Muscle of leg (tissue), 11 donors: ENCODE results near the gene GALNT18. TPM values are rescaled to one million over a fixed set of nuclear protein-coding genes. Genes with fewer than 3 reads are reported as not detected.

Experiments
- DNase-seq: peaks from one replicate; pipeline ENCODE4 v3.0.0; 2013
- H3K27ac ChIP-seq: one replicate; pipeline ENCODE4 v1.5.1; 2013; ENCODE audit warnings: mild to moderate bottlenecking, low read length, control low read depth
- H3K27me3 ChIP-seq: one replicate; pipeline ENCODE4 v1.6.1; 2013; ENCODE audit warnings: low read length; ENCODE audit not compliant: control insufficient read depth, insufficient read depth
- H3K36me3 ChIP-seq: one replicate; pipeline ENCODE4 v1.6.1; 2013; ENCODE audit warnings: low read length; ENCODE audit not compliant: control insufficient read depth, insufficient read depth
- H3K4me1 ChIP-seq: one replicate; pipeline ENCODE4 v1.6.1; 2013; ENCODE audit warnings: low read length; ENCODE audit not compliant: control insufficient read depth, insufficient read depth
- H3K4me3 ChIP-seq: one replicate; pipeline ENCODE4 v1.5.1; 2013; ENCODE audit warnings: low read length, control low read depth
- H3K9me3 ChIP-seq: replicated peaks from 2 replicates; pipeline ENCODE4 v1.6.1; 2013; ENCODE audit warnings: low read depth, low read length; ENCODE audit not compliant: control insufficient read depth
- WGBS: methylation state at CpG from one replicate; pipeline ENCODE4 v1.1.5; 2013; ENCODE audit warnings: missing lambda C conversion rate; ENCODE audit not compliant: insufficient coverage; 5-methylcytosine and 5-hydroxymethylcytosine counted together
- polyA plus RNA-seq, 8 donors: library from polyadenylated mRNA; unstranded; fragments of 120-200 nt; gene quantifications; one replicate each; pipeline versions ENCODE4 v1.2.1 to v1.2.3, GENCODE V29; 2013; ENCODE audit warnings: inconsistent platforms in 1 of 8, low replicate concordance in 1 of 8; ENCODE audit not compliant: insufficient read length in 8 of 8, insufficient read depth in 1 of 8
- total RNA-seq: library from RNA; stranded (reverse); fragments of 120-200 nt; gene quantifications from one replicate; pipeline ENCODE4 v1.2.4, GENCODE V29; 2013

GALNT18 gene
- total and polyA plus RNA-seq, 9 donors: 7.7 to 17.7 (median 11.6) TPM

DNA sequence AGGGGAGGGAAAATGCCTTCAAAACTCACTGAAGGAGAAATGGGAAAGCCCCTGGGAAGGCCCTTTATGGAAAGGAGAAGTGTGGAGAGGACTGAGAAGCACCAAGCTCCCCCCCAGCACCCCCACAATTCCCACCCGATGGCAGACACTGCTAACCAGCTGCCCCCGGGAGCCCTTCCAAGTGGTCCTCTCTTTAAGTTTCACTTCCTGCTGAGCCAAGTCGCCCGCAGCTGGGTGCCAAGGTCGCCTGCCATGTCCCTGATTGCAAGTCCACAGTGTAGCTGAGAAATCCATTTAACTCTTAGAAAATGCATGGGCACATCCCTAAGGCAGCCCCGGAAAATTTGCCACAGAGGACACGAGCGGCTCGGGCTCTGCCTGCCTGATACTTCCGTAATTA, 68.2 kb downstream of the GALNT18 start:
- DNase-seq: no peak
- peaks cover 26% of the 10 kb centered on the region for H3K4me1 ChIP-seq
- 61% methylated on average over 9 of the region's 10 CpGs for WGBS
- no peak overlapping the region for H3K4me3 ChIP-seq
- H3K9me3 ChIP-seq: no peaks in the 10 kb centered on the region
- H3K27me3 ChIP-seq: peaks cover 2% of the 10 kb centered on the region
- no peaks in the 10 kb centered on the region for H3K36me3 ChIP-seq
- no peak overlapping the region for H3K27ac ChIP-seq

- H3K4me1 ChIP-seq: peaks cover 23% of the 10 kb centered on the region
These were observed 69.2 kb downstream of the GALNT18 start for GRCh38 chr11:11552529-11553087.

GRCh38 chr11:11550534-11550933, 71.3 kb downstream of the GALNT18 start:
- no peaks in the 10 kb centered on the region for H3K36me3 ChIP-seq
- no peak overlapping the region for H3K4me3 ChIP-seq
- H3K27me3 ChIP-seq: no peaks in the 10 kb centered on the region
- no peaks in the 10 kb centered on the region for H3K9me3 ChIP-seq
- H3K27ac ChIP-seq: no peak overlapping the region
- H3K4me1 ChIP-seq: peaks cover 18% of the 10 kb centered on the region
- DNase-seq: no peak
- WGBS: 100% methylated on average over 1 of the region's 6 CpGs

More at GRCh38 chr11:11552529-11553087, 69.2 kb downstream of the GALNT18 start:
- no peaks in the 10 kb centered on the region for H3K36me3 ChIP-seq
- no peaks in the 10 kb centered on the region for H3K9me3 ChIP-seq
- no peak overlapping the region for H3K27ac ChIP-seq
- H3K27me3 ChIP-seq: no peaks in the 10 kb centered on the region
- no peak for DNase-seq
- H3K4me3 ChIP-seq: no peak overlapping the region

- Histone ChIP-seq H3K36me3 (no peaks in the 10 kb centered on the region), H3K27ac (no peak overlapping the region), H3K4me1 (peaks cover 3% of the 10 kb centered on the region), H3K27me3 (peaks cover 3% of the 10 kb centered on the region), H3K4me3 (no peak overlapping the region), H3K9me3 (no peaks in the 10 kb centered on the region)
- DNase-seq: no peak
- 79% methylated on average over 4 of the region's 5 CpGs for WGBS
These were observed 76.2 kb downstream of the GALNT18 start for GRCh38 chr11:11545285-11546275.

- DNase-seq: no peak
- Histone ChIP-seq H3K27ac (peak overlapping the region; percentile 52), H3K9me3 (no peaks in the 10 kb centered on the region), H3K4me3 (no peak overlapping the region), H3K27me3 (peaks cover 3% of the 10 kb centered on the region), H3K4me1 (peaks cover 15% of the 10 kb centered on the region), H3K36me3 (no peaks in the 10 kb centered on the region)
- 89% methylated on average over 3 of the region's 7 CpGs for WGBS
These were observed 78.1 kb downstream of the GALNT18 start for GRCh38 chr11:11543656-11544055.

DNA sequence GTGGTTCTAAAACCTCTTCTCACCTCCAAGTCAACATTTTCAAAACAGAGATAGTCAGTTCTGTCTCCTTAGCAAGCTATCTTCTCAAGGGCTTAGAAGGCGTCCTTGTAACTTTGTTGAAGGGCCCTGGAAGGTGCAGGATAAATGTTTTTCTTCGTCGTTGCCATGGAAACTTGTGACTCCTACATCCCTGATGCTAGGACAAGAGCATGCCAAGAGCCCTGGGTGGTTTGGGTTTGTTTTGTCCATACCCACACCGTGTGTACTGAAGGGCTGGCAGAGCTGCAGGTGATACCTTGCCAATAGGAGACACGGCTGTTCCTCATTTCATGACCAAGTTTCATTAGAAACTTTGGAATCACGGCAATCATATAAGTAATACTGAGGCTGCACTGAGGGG, 81.6 kb downstream of the GALNT18 start:
- Histone ChIP-seq H3K36me3 (no peaks in the 10 kb centered on the region), H3K9me3 (no peaks in the 10 kb centered on the region), H3K4me3 (no peak overlapping the region), H3K27me3 (peaks cover 3% of the 10 kb centered on the region), H3K4me1 (peaks cover 46% of the 10 kb centered on the region), H3K27ac (no peak overlapping the region)
- DNase-seq: no peak
- 81% methylated on average over 6 of the region's 6 CpGs for WGBS

DNA sequence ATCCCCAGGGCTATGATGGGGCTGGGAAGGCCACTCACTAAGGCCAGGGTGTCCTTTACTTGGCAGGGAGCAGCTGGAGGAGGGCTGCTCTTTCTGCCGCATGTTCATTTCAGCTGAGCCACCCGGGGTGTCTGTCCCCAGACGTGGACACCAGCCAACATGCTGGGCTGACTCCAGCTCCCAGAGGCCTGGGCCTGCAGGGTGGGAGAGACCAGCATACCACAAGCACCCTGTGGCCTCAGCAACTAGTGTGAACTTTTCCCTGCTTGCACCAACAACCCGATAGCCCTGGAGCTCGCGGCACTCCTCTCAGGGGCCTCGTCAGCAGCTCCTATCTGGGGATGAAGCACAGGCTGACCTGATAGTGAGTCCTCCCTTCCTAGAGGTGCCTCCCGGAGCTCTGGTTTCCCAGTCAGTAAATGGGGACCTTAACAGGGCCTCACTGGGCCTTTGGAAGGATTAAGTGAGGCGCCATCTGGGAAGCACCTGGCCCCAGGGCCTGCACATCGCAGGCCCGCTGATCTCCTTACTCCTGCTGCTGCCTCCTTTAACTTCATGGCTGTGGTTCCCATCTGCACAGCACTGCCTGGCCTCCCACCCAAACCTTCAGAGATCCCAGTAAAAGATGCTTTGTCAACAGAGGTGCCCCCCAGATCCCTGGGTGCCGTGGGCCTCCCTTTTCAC, 83.4 kb downstream of the GALNT18 start:
- H3K4me1 ChIP-seq: peaks cover 61% of the 10 kb centered on the region
- H3K27ac ChIP-seq: peak overlapping the region; percentile 63
- no peaks in the 10 kb centered on the region for H3K9me3 ChIP-seq
- H3K36me3 ChIP-seq: no peaks in the 10 kb centered on the region
- no peak overlapping the region for H3K4me3 ChIP-seq
- peak; percentile 75 for DNase-seq
- peaks cover 3% of the 10 kb centered on the region for H3K27me3 ChIP-seq
- WGBS: 34% methylated on average over 12 of the region's 12 CpGs

DNA sequence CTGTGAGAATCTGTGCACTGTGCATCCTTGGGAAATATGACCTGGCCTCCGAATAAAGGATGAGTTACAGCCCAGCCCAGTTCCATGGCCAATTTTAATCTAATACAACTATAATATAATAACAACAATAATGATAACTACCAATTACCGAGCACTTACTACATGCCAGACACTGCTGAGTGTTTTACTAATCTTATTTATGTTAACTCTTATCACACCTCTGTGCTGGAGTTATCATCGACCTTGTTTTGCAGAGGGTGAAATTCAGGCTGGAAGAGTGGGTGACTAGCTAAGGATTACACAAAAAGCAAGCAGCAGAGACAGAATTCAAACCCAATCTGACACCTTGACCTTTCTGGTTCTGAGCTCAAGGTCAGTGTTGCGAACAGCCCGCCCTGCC, 83.9 kb downstream of the GALNT18 start:
- Histone ChIP-seq H3K4me3 (no peak overlapping the region), H3K4me1 (peaks cover 66% of the 10 kb centered on the region), H3K36me3 (no peaks in the 10 kb centered on the region), H3K27me3 (peaks cover 3% of the 10 kb centered on the region), H3K27ac (peak overlapping the region; percentile 63), H3K9me3 (no peaks in the 10 kb centered on the region)
- no peak for DNase-seq
- 95% methylated on average over 2 of the region's 5 CpGs for WGBS

DNA sequence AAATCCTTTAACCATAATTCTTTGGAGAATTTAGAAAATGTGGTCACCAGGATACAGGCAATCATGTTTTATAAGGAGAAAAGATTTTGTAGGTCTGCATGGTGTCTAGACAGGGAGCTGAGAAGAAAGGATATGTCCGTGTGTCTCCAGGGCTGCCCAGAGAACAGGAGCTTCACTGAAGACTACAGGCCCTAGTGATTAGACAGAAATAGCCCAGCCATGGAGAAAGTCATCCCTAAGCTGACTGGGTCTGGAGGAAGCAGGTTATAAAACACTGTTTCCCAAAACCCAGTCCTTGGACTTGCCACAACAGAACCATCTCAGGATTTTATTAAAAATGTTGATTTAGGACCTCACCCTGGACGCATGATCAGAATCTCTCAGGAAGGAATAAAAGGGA, 84.4 kb downstream of the GALNT18 start:
- Histone ChIP-seq H3K4me3 (no peak overlapping the region), H3K4me1 (peaks cover 71% of the 10 kb centered on the region), H3K36me3 (no peaks in the 10 kb centered on the region), H3K9me3 (no peaks in the 10 kb centered on the region), H3K27me3 (peaks cover 3% of the 10 kb centered on the region), H3K27ac (peak overlapping the region; percentile 40)
- no peak for DNase-seq
- 67% methylated on average over 1 of the region's 2 CpGs for WGBS

- Histone ChIP-seq H3K9me3 (no peaks in the 10 kb centered on the region), H3K4me1 (peaks cover 78% of the 10 kb centered on the region), H3K4me3 (no peak overlapping the region), H3K36me3 (no peaks in the 10 kb centered on the region), H3K27me3 (peaks cover 3% of the 10 kb centered on the region), H3K27ac (peak overlapping the region; percentile 80)
- DNase-seq: no peak
- 87% methylated on average over 2 of the region's 3 CpGs for WGBS
These were observed 85.2 kb downstream of the GALNT18 start for GRCh38 chr11:11536650-11537049.
